Measurements from ENCODE around the gene NSUN6.

NSUN6 gene

GRCh38 chr10:18651324-18652007 is at the start of gene NSUN6:
TSS of gene NSUN6 (minus strand) at chr10:18651587. CDS start at chr10:18651203, 384 bp downstream.
- peak; percentile 65 for DNase-seq

- no peak for DNase-seq
Observed at GRCh38 chr10:18699849-18700840, 48.8 kb upstream of the NSUN6 start.

- no peak for DNase-seq
Observed at GRCh38 chr10:18690541-18690940, 39.2 kb upstream of the NSUN6 start.

GRCh38 chr10:18689498-18689897 is 38.1 kb upstream of the NSUN6 start:
- no peak for DNase-seq

- no peak for DNase-seq
Observed at GRCh38 chr10:18687706-18688105, 36.3 kb upstream of the NSUN6 start.

GRCh38 chr10:18687195-18687594 is 35.8 kb upstream of the NSUN6 start:
- DNase-seq: no peak

GRCh38 chr10:18685555-18685954 is 34.2 kb upstream of the NSUN6 start:
- no peak for DNase-seq

- DNase-seq: no peak
Observed at GRCh38 chr10:18684953-18685352, 33.6 kb upstream of the NSUN6 start.

GRCh38 chr10:18684416-18684815 is 33.0 kb upstream of the NSUN6 start:
- no peak for DNase-seq

GRCh38 chr10:18683427-18683826 is 32.0 kb upstream of the NSUN6 start:
- DNase-seq: no peak

- DNase-seq: no peak
Observed at GRCh38 chr10:18681971-18682411, 30.6 kb upstream of the NSUN6 start.

- no peak for DNase-seq
Observed at GRCh38 chr10:18681366-18681765, 30.0 kb upstream of the NSUN6 start.

GRCh38 chr10:18680754-18681153 is 29.4 kb upstream of the NSUN6 start:
- no peak for DNase-seq

- DNase-seq: no peak
Observed at GRCh38 chr10:18675086-18675801, 23.9 kb upstream of the NSUN6 start.

GRCh38 chr10:18668026-18668425 is 16.6 kb upstream of the NSUN6 start:
- DNase-seq: no peak

GRCh38 chr10:18666810-18667209 is 15.4 kb upstream of the NSUN6 start:
- no peak for DNase-seq

GRCh38 chr10:18665815-18666558 is 14.6 kb upstream of the NSUN6 start:
- DNase-seq: no peak

GRCh38 chr10:18664841-18665478 is 13.6 kb upstream of the NSUN6 start:
- no peak for DNase-seq

GRCh38 chr10:18660816-18661431 is 9.5 kb upstream of the NSUN6 start:
- no peak for DNase-seq

- DNase-seq: peak; percentile 9
Observed at GRCh38 chr10:18659819-18660535, 8.6 kb upstream of the NSUN6 start.

Data from NCI-H510A (cell line).